Smooth muscle cell of the brain vasculature (primary cell): ENCODE results near the gene PHYH.
A peak's percentile ranks its signal among the peaks of the same experiment; 100 is the strongest.
"Not testable (repeated sequence)": the region's sequence is repeated elsewhere in the genome, so short reads cannot be mapped to it uniquely, and the experiment has no call there.

ENCODE experiments used
- DNase-seq: peaks from one replicate; pipeline ENCODE4 v3.0.0-alpha.2; 2012; ENCODE audit warnings: low read depth, low spot score

Gene PHYH

DNA sequence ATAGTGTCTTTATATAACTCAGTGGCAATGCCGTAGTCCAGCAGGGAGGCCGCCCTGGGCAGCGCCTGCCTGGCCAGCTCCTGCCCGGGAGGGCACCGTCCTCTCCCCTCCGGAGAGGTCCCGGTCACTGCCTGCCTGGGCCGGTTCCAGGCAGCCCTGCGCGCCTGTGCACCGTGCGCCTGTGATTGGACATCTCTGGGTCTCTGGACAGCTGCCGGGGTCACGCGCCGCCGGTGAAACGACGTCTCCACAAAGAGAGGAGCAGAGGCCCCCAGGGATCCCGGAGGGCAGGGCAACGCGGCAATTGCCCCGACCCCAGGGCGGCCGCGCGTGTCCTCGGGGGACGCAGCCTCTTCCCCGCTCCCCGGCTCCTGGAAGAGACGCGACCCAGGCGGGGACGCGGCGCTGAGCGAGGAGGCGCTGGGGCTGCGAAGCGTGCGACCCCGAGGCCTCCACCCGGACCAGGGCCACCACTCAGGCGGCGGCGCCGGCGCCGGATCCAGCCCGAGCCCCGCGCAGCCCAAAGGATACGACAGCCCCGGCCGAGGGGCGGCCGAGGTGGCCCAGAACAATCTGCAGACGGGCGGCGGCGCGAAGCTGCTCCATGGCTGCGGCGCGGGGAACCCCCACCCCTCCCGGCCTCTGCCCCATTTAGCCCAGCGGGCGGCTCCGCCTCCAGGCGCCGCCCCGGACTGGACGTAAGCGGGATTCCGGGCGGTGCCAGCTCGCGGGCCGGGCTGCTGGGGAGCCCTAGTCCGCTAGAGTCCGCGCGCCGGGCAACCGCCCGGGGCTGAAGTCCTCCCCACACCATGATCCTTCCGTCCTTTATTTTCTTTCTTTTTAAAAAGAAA is at the start of gene PHYH:
TSS of gene PHYH (minus strand) at position 628 of the 851 bp plus-strand sequence. CDS start at position 606, 22 bp downstream.
- DNase-seq, result peak; percentile 50

- DNase-seq, result no peak
These were observed 48.6 kb upstream of the PHYH start, which contains the start of gene SEPHS1 for GRCh38 chr10:13348216-13349017. Gene SEPHS1 (minus strand): TSS chr10:13348293. CDS start chr10:13344950, 3,343 bp downstream.

DNA sequence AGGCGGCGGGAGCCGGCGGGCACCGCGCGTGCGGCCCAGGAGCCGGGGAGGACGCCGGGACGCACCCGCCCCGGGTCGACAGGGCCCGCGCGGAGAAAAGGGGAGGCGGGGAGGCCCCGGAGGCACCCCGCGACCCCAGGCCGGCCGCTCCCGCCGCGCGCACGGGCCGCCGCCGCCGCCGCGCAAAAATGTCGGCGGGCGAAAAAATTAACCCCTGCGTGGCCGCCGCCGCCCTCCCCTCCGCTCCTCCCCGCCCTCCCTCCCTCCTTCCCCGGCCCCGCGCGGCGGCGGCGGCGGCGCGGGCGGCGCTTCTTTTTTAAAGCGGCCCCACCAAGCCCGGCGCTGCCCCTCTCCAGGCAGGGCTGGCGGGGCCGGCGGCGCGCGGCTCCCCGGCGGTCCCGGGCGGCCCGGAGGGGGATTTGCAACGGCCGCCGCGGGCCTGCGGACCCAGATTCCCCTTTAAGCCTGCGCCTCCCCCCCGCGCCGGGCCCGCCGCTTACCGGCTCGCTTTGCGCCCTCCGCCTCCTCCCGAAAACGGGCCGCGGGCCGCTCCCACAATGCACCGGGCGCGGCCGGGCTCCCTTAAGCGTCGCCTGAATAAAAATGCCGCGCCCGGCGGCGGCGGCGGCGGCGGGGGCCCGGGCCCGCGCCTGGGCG is 47.8 kb upstream of the PHYH start:
- DNase-seq, result no peak

DNA sequence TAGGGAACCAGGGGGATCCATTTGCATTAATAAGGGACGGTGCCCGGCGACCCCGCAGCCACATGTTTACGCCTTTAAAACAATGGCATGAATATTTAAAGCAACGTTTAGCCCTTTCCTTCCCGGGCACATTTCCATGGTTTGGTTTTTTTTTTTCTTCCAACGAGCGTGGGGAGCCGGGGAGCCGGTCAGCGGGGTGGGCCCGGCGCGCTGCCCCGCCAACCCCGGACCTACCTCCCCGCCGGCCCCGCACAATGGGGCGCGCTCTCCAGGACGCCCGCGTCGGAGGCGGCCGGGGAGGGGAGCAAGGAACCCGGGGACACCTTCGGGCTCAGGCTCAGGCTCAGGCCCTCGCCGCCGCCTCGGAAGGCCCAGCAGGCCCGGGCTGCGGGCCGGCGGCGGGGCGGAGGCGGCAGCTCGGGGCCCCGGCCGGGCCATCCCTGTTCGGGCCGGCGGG is 47.2 kb upstream of the PHYH start:
- no peak for DNase-seq

GRCh38 chr10:13346283-13347042 is 46.6 kb upstream of the PHYH start:
- no peak for DNase-seq

DNA sequence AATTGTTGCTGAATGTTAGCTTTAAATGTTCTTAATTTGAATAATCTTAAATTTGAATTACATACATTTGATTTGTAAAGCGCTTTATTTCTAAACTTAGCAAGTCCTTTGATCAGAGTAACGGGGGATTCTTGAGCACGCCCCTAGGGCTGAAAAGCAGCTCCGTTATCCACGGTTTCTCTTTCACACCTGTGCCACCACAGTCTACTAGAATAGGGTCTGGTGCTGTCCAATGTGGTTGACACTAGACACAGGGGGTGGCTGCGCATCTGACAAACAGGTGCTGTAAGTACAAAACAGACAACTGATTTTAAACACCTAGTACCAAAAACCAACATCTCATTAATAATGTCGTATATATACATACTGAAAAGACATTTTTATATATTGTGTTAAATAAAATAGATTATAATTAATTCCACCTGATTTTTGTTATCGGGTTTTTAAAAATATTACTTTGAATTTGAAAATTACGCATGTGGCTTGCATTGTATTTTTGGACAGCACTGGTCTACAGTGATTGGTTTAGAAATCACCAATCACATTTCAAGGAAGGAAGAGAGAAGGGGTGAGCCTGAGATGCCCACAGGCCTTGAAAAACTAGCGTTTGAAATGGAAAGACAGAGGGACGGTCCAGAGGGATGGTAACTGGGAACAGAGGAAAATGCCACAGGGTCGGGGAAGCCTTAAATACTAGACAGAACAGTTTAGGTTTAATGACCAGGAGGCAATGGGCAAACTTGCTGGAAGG is 40.9 kb upstream of the PHYH start:
- DNase-seq, result no peak

DNA sequence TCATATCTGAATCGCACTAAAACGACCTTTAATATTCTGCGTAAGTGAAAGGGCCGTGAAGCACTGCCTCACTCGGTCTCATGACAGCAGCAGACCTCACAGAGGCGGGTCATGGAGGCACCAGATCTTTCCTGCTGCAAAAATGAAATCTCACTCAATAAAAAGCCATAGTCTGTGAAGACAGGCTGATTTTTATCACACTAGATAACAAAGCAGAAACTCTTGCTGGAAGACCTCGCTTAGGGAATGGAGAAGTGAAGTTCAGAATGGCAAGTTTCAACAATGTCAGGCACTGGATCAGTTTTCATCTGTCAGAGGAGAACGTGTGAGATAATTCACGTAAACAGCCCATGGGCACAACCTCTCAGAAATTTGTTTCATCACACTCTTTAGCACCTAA is 40.2 kb upstream of the PHYH start:
- no peak for DNase-seq

- no peak for DNase-seq
These were observed 38.7 kb upstream of the PHYH start for GRCh38 chr10:13338390-13339110.

- DNase-seq, result no peak
These were observed 37.9 kb upstream of the PHYH start for GRCh38 chr10:13337827-13338196.

DNA sequence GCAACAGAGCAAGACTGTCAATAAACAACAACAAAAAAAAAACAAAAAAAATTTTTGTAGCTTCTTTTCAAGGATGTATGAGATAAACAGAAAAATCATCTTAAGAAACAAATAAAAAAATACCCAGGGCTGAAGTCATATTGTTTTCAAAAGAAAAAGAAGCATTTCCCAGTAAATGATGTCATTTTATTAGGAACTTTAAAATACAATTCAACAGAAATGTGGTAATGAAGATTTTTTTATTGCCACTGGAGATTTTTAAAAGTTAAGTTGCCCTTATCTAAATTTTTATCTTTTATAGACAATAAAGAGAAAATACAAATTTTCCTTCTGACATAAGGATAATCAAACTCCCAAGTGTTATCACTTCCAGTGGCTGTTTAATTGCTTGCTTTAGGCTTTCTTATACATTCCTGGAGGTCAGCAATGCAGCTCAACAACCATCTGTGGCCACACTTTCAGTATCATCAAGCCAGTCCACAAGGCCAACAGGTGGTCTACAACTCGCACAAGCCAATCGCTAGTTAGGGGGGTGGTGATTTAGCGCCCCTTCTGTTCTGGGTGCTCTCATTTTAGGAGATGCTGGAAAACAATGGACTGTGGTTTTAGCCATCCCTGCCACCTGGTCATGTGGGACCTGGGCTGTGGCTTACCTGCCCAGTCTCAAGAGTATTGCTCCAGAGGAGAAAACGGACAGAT is 37.4 kb upstream of the PHYH start:
- DNase-seq, result no peak

- DNase-seq, result no peak
These were observed 36.0 kb upstream of the PHYH start for GRCh38 chr10:13335881-13336280.

DNA sequence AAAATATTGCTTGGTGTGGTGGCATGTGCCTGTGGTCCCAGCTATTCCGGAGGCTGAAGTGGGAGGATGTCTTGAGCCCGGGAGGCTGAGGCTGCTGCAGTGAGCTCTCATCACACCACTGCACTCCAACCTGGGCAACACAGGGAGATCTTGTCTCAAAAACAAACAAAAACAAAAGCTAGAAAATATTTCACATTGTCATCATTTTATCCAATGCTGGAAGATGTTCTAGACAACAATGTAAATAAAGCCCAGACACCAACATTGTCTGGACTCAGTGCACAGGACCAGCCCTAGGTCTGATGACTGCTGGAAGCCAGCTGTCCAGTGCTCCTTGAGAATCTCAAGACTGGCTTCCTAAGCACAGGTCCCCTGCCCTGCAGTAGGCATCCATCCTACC is 34.7 kb upstream of the PHYH start:
- no peak for DNase-seq

DNA sequence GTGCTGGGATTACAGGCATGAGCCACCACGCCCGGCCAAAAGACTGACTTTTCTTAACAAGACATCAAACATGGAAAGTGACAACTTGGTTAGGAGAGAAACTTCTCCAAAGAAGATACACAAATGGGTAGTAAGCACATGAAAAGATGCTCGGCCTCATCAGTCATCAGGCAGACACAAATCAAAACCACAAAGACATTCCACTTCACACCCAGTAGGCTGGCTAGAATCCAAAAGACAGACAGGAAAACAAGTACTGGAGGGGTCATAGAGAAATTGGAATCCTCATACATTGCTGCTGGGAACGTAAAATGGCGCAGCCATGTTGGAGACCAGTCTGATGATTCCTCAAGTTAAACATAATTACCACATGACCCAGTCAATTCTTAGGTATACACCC is 31.8 kb upstream of the PHYH start:
- no peak for DNase-seq

- not testable (repeated sequence) for DNase-seq
These were observed 31.1 kb upstream of the PHYH start for GRCh38 chr10:13330980-13331379.

GRCh38 chr10:13329565-13329964 is 29.7 kb upstream of the PHYH start:
- DNase-seq, result no peak

GRCh38 chr10:13328613-13329012 is 28.7 kb upstream of the PHYH start:
- DNase-seq, result no peak

GRCh38 chr10:13328126-13328525 is 28.3 kb upstream of the PHYH start:
- no peak for DNase-seq

GRCh38 chr10:13327534-13327933 is 27.7 kb upstream of the PHYH start:
- no peak for DNase-seq

GRCh38 chr10:13322615-13323148 is 22.8 kb upstream of the PHYH start:
- DNase-seq, result no peak
